WTC11 (cell line): ENCODE measurements around the gene NLGN1. TPM values are rescaled to one million over a fixed set of nuclear protein-coding genes. Genes with fewer than 3 reads are reported as not detected.

Experiments
- ATAC-seq: fragments of 200-7000 bp; cut with Tn5 transposase; 2 replicates; pipeline ENCODE4 v1.10.0; 2021; ENCODE audit warnings: mild to moderate bottlenecking, moderate library complexity
- CTCF ChIA-PET: fragments of 300-600 bp; sonication (Branson Sonifier 250); formaldehyde crosslinking; loops from one replicate; lab custom pipeline; 2021; ENCODE audit warnings: antibody characterized with exemption; lab: Charles Lee
- POLR2A ChIA-PET: fragments of 350-600 bp; sonication (Branson Sonifier 250); formaldehyde crosslinking; loops from one replicate; lab custom pipeline; 2021; ENCODE audit warnings: antibody characterized with exemption; lab: Charles Lee
- DNase-seq: peaks from one replicate; pipeline ENCODE4 v3.0.0; 2021; ENCODE audit warnings: low spot score
- H3K27ac Mint-ChIP-seq: 2 replicates; pipeline ENCODE4 v1.8.0; 2021; ENCODE audit warnings: mixed read lengths
- H3K27me3 Mint-ChIP-seq: 2 replicates; pipeline ENCODE4 v1.8.0; 2021; ENCODE audit warnings: low read depth, mild to moderate bottlenecking, moderate library complexity, mixed read lengths
- H3K36me3 Mint-ChIP-seq: 2 replicates; pipeline ENCODE4 v1.8.0; 2021; ENCODE audit warnings: mixed read lengths
- H3K4me1 Mint-ChIP-seq: 2 replicates; pipeline ENCODE4 v1.8.0; 2022; ENCODE audit warnings: mixed read lengths
- H3K4me3 Mint-ChIP-seq: 2 replicates; pipeline ENCODE4 v1.8.0; 2021; ENCODE audit warnings: mild to moderate bottlenecking, moderate library complexity, mixed read lengths
- H3K9me3 Mint-ChIP-seq: 2 replicates; pipeline ENCODE4 v1.8.0; 2021; ENCODE audit warnings: mixed read lengths
- AR ChIP-seq: fragments of 250-450 bp; sonication (Bioruptor Pico); IDR thresholded peaks from 2 replicates; pipeline ENCODE4 v1.9.0; 2021; ENCODE audit warnings: mild to moderate bottlenecking
- ARID4B ChIP-seq: sonication (generic); formaldehyde crosslinking; IDR thresholded peaks from 2 replicates; pipeline ENCODE4 v1.8.0; 2023; ENCODE audit warnings: missing genetic modification reagents, mild to moderate bottlenecking, borderline replicate concordance
- CREM ChIP-seq: sonication (generic); formaldehyde crosslinking; IDR thresholded peaks from 2 replicates; pipeline ENCODE4 v1.8.1; 2022; ENCODE audit warnings: mild to moderate bottlenecking, missing genetic modification reagents, moderate library complexity
- E2F4 ChIP-seq: sonication (generic); formaldehyde crosslinking; IDR thresholded peaks from 2 replicates; pipeline ENCODE4 v1.8.1; 2022; ENCODE audit warnings: low read depth, mild to moderate bottlenecking, moderate library complexity, missing genetic modification reagents, borderline replicate concordance
- ETV6 ChIP-seq: sonication (generic); formaldehyde crosslinking; IDR thresholded peaks from 2 replicates; pipeline ENCODE4 v1.8.1; 2022; ENCODE audit warnings: mild to moderate bottlenecking, missing genetic modification reagents
- HMGA2 ChIP-seq: fragments of 250-450 bp; sonication (Bioruptor Pico); IDR thresholded peaks from 2 replicates; pipeline ENCODE4 v1.4.0; 2021; ENCODE audit warnings: mild to moderate bottlenecking, moderate library complexity
- IRF2 ChIP-seq: sonication (generic); formaldehyde crosslinking; IDR thresholded peaks from 2 replicates; pipeline ENCODE4 v1.8.0; 2022; ENCODE audit warnings: low read depth, missing genetic modification reagents, borderline replicate concordance
- MYBL2 ChIP-seq: sonication (generic); formaldehyde crosslinking; IDR thresholded peaks from 2 replicates; pipeline ENCODE4 v1.8.1; 2023; ENCODE audit warnings: mild to moderate bottlenecking, moderate library complexity, missing genetic modification reagents
- NR1H2 ChIP-seq: sonication (generic); formaldehyde crosslinking; IDR thresholded peaks from 2 replicates; pipeline ENCODE4 v1.9.0; 2021; ENCODE audit warnings: mild to moderate bottlenecking, moderate library complexity, missing genetic modification reagents
- NR2C2 ChIP-seq: sonication (generic); formaldehyde crosslinking; IDR thresholded peaks from 2 replicates; pipeline ENCODE4 v1.8.0; 2022; ENCODE audit warnings: mild to moderate bottlenecking, missing genetic modification reagents
- PRDM15 ChIP-seq: sonication (generic); formaldehyde crosslinking; IDR thresholded peaks from 2 replicates; pipeline ENCODE4 v1.8.0; 2022; ENCODE audit warnings: missing genetic modification reagents
- RELA ChIP-seq: sonication (generic); formaldehyde crosslinking; IDR thresholded peaks from 2 replicates; pipeline ENCODE4 v1.8.1; 2022; ENCODE audit warnings: missing genetic modification reagents, mild to moderate bottlenecking, borderline replicate concordance
- SOX15 ChIP-seq: fragments of 250-450 bp; sonication (Bioruptor Pico); IDR thresholded peaks from 2 replicates; pipeline ENCODE4 v1.9.0; 2021; ENCODE audit warnings: mild to moderate bottlenecking
- SP1 ChIP-seq: sonication (generic); formaldehyde crosslinking; conservative IDR thresholded peaks from 2 replicates; pipeline ENCODE4 v1.8.1; 2022; ENCODE audit warnings: missing genetic modification reagents
- ZNF396 ChIP-seq: fragments of 250-450 bp; sonication (Bioruptor Pico); IDR thresholded peaks from 2 replicates; pipeline ENCODE4 v1.8.0; 2021; ENCODE audit warnings: mild to moderate bottlenecking, moderate library complexity, borderline replicate concordance
- ZNF416 ChIP-seq: fragments of 250-450 bp; sonication (Bioruptor Pico); IDR thresholded peaks from 2 replicates; pipeline ENCODE4 v1.9.0; 2021; ENCODE audit warnings: mild to moderate bottlenecking, inconsistent platforms
- total RNA-seq: library from RNA; stranded (reverse); gene quantifications from 3 replicates; pipeline ENCODE4 v1.2.3, GENCODE V29; 2021

The NLGN1 gene
- total RNA-seq, 1 experiment from 2014 or later, result 12.4 TPM

GRCh38 chr3:173977747-173978146 lies 580.2 kb downstream of the NLGN1 start:
- no peaks in the 10 kb centered on the region for H3K27me3 Mint-ChIP-seq
- H3K4me3 Mint-ChIP-seq, result no peak overlapping the region
- TF ChIP-seq ZNF396 (CRISPR knock-in tag) (no peak), PRDM15 (no peak), ZNF416 (CRISPR knock-in tag) (no peak), IRF2 (CRISPR knock-in tag) (no peak)
- ATAC-seq (no peak), DNase-seq (no peak)
- H3K9me3 Mint-ChIP-seq, result no peaks in the 10 kb centered on the region
- no peak overlapping the region for H3K27ac Mint-ChIP-seq
- no peaks in the 10 kb centered on the region for H3K4me1 Mint-ChIP-seq
- CTCF ChIA-PET, result no interaction called here
- no peaks in the 10 kb centered on the region for H3K36me3 Mint-ChIP-seq
- POLR2A ChIA-PET, result no interaction called here

- Mint-ChIP-seq H3K9me3 (no peaks in the 10 kb centered on the region; the same call in 1 of the 2 replicates), H3K4me1 (no peaks in the 10 kb centered on the region), H3K4me3 (no peak overlapping the region), H3K27me3 (no peaks in the 10 kb centered on the region), H3K36me3 (no peaks in the 10 kb centered on the region), H3K27ac (no peak overlapping the region)
- POLR2A ChIA-PET, result no interaction called here
- TF ChIP-seq ARID4B (CRISPR knock-in tag) (no peak), SP1 (CRISPR knock-in tag) (no peak), MYBL2 (CRISPR knock-in tag) (no peak), RELA (CRISPR knock-in tag) (no peak)
- CTCF ChIA-PET, result no interaction called here
- DNase-seq (no peak), ATAC-seq (no peak)
Observed at GRCh38 chr3:173983343-173983742, 585.8 kb downstream of the NLGN1 start.

- ATAC-seq (no peak), DNase-seq (no peak)
- H3K27me3 Mint-ChIP-seq, result no peaks in the 10 kb centered on the region
- CTCF ChIA-PET, result interaction anchor here (1.2 kb wide), 1 partner anchor 104 kb away, joined by 3 read pairs; no protein-coding TSS in a partner anchor
- no peak overlapping the region for H3K27ac Mint-ChIP-seq
- H3K36me3 Mint-ChIP-seq, result no peaks in the 10 kb centered on the region
- H3K4me3 Mint-ChIP-seq, result no peak overlapping the region
- no peaks in the 10 kb centered on the region; the same call in 1 of the 2 replicates for H3K9me3 Mint-ChIP-seq
- no peaks in the 10 kb centered on the region for H3K4me1 Mint-ChIP-seq
- POLR2A ChIA-PET, result no interaction called here
- TF ChIP-seq AR (CRISPR knock-in tag), result no peak
- no peak for TF ChIP-seq CREM (CRISPR knock-in tag)
- no peak for TF ChIP-seq ETV6 (CRISPR knock-in tag)
- no peak for TF ChIP-seq NR2C2 (CRISPR knock-in tag)
- TF ChIP-seq NR1H2 (CRISPR knock-in tag), result no peak
- TF ChIP-seq ZNF396 (CRISPR knock-in tag), result no peak
- no peak for TF ChIP-seq HMGA2 (CRISPR knock-in tag)
- no peak for TF ChIP-seq E2F4 (CRISPR knock-in tag)
- no peak for TF ChIP-seq SOX15
- no peak for TF ChIP-seq PRDM15
Observed at GRCh38 chr3:173986861-173987410, 589.4 kb downstream of the NLGN1 start.
